Endothelial cell of umbilical vein (primary cell): ENCODE results near the gene ZBTB20.

Source experiments
- EZH2 ChIP-seq: IDR thresholded peaks from 2 replicates; pipeline ENCODE4 v1.6.1; 2012; ENCODE audit warnings: borderline replicate concordance, low read depth, mild to moderate bottlenecking, moderate library complexity, low read length, inconsistent platforms; ENCODE audit not compliant: severe bottlenecking
- GATA2 ChIP-seq: IDR thresholded peaks from 2 replicates; pipeline ENCODE4 v1.7.0; 2011; ENCODE audit warnings: low read depth, mild to moderate bottlenecking, moderate library complexity, mixed read lengths, low read length; ENCODE audit not compliant: insufficient read length, insufficient read depth
- MYC ChIP-seq: IDR thresholded peaks from one replicate; pipeline ENCODE4 v1.6.1; 2011; ENCODE audit warnings: mild to moderate bottlenecking, low read depth, low read length
- POLR2A ChIP-seq: IDR thresholded peaks from 2 replicates; pipeline ENCODE4 v1.6.1; 2012; ENCODE audit warnings: low read depth, mild to moderate bottlenecking, control low read depth, low read length
- POLR2AphosphoS5 ChIP-seq: IDR thresholded peaks from 2 replicates; pipeline ENCODE4 v1.6.1; 2012; ENCODE audit warnings: low read depth, mild to moderate bottlenecking, control low read depth, low read length, moderate library complexity; ENCODE audit not compliant: insufficient read depth
- TF ChIP-seq, protein P1 (sequence below), 2 donors: IDR thresholded peaks; 1 replicate in 1 of 2; 2 replicates in 1 of 2; pipeline ENCODE4 v1.5.1; 2011; ENCODE audit warnings: low read length in 2 of 2, mild to moderate bottlenecking in 2 of 2, moderate library complexity in 2 of 2, control low read depth in 1 of 2, inconsistent platforms in 1 of 2, low read depth in 1 of 2; ENCODE audit not compliant: insufficient read depth in 1 of 2; ENCODE audit errors: extremely low read depth in 1 of 2
- TF ChIP-seq, protein P2 (sequence below): IDR thresholded peaks from 2 replicates; pipeline ENCODE4 v1.6.1; 2011; ENCODE audit not compliant: insufficient read depth, insufficient read length

DNA sequence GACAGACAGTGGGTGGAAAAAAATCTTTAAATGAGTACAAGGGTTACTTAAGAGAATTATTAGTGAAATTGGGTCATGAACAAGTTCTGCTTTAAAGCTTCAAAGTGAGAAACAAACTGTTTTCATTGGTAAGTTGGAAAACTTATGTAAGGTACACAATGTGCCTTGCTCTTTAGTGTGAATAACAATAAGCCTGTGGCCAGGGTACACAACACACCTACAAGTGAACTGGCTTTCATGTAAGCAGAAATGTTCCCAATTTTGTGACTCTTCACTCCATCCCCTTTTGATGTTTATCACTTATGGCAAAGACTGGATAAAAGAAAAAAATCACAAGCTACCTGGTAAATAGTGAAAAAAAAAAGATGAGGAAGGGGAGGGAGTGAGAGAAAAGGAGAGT, 253.7 kb downstream of the ZBTB20 start:
- TF ChIP-seq, protein P1, sequence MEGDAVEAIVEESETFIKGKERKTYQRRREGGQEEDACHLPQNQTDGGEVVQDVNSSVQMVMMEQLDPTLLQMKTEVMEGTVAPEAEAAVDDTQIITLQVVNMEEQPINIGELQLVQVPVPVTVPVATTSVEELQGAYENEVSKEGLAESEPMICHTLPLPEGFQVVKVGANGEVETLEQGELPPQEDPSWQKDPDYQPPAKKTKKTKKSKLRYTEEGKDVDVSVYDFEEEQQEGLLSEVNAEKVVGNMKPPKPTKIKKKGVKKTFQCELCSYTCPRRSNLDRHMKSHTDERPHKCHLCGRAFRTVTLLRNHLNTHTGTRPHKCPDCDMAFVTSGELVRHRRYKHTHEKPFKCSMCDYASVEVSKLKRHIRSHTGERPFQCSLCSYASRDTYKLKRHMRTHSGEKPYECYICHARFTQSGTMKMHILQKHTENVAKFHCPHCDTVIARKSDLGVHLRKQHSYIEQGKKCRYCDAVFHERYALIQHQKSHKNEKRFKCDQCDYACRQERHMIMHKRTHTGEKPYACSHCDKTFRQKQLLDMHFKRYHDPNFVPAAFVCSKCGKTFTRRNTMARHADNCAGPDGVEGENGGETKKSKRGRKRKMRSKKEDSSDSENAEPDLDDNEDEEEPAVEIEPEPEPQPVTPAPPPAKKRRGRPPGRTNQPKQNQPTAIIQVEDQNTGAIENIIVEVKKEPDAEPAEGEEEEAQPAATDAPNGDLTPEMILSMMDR (IDR thresholded peaks at IDR 0.05; ENCODE audit: extremely low read depth in 1 of 2, insufficient read depth in 1 of 2, low read depth in 1 of 2, low read length in 2 of 2) = no peak
- no peak for TF ChIP-seq EZH2
- no peak for TF ChIP-seq POLR2AphosphoS5
- TF ChIP-seq, protein P2, sequence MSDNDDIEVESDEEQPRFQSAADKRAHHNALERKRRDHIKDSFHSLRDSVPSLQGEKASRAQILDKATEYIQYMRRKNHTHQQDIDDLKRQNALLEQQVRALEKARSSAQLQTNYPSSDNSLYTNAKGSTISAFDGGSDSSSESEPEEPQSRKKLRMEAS = no peak
- no peak for TF ChIP-seq POLR2A
- no peak for TF ChIP-seq MYC
- TF ChIP-seq GATA2 = no peak
